Stimulated activated CD4-positive, alpha-beta T cell treated with anti-CD3 and anti-CD28 coated beads, TNF-alpha, amount 100 ng/mL, for 4 hours (primary cell): Measurements from ENCODE around the gene CPNE6.

Experiments used
- DNase-seq, 3 experiments: peaks; one replicate each; pipeline ENCODE4 v3.0.0-alpha.2; 2020; ENCODE audit warnings: low read depth in 3 of 3

The CPNE6 gene

DNA sequence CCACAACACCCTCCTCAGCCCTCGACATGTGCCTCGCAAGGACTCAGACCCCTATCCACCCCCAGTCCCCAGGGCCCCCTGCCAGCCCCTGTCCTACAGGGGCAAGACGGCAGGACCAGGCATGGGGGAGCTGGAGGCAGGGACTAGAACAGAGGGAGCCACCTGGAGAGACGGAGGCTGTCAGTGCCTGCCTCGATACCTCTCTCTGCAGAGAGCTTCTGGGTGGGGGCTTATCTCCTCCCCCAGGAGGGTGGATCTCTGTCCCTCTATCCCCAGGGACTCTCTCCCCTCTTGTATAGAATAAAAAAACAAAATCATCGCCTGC lies 2.0 kb upstream of the CPNE6 start:
- DNase-seq = no peak

GRCh38 chr14:24070285-24071143 lies 848 bp upstream of the CPNE6 start:
- no peak for DNase-seq

DNA sequence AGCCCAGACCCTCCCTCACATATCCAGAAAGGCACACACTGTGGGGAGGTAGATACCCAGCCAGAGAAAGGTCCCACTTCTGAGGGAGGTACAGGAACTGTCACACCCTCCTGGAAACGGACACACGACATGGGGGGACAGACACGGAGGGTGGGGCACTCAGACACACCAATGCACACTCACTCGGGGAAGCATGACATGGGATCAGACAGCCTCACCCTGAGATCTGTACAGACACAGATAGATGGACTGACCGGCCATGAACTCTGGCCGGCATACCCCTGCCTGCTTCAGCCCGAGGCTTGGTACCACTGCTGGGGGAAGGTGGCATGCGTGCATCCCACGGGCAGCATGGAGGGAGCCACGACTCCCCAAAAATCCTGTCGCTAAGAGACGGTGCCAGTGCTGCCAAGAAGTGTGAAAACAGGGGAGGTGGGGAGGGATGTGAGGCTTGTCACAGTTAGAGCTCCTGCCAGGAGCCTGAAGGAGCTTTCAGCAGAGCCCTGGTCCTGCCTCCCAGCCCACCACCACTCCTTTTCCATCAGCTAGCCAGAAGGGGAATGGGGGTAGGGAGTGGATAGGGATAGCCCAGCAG lies 571 bp downstream of the CPNE6 start:
- DNase-seq = no peak

- no peak for DNase-seq
These were observed 1.1 kb downstream of the CPNE6 start for GRCh38 chr14:24072436-24072835.

GRCh38 chr14:24072881-24073877 lies 1.8 kb downstream of the CPNE6 start:
- no peak for DNase-seq

DNA sequence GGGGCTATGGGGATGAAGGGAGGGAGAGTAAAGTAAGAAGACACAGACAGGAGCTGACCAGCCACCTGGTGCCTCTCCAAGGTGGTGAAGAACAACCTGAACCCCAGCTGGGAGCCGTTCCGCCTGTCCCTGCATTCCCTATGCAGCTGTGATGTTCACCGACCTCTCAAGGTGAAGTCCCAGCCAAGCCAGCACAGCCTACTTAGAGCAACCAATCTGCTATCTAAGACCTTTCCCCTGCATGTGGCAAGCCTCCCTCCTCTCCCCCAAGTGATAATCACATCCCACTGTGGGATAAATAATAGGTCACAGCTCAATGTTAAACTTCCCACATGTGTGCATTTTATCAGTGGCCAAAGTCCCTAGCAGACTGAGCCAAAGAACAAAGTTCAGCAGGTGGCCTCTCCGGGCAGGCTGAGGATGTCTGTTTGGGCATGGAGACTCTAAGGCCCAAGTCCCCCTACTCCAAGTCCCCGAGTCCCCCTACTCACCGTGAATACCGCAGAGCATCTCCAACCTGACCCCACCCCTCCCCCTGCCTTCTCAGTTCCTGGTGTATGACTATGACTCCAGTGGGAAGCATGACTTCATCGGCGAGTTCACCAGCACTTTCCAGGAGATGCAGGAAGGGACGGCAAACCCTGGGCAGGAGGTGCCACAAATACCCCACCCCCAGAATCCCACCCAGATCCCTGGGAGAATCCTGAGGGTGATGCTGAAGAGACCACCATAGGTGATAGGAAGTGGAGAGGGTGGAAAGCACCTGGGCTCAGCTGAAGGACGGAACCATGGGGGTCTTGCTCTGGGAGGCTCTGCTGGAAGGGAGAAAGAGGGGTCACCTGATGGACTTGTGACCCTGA lies 3.5 kb downstream of the CPNE6 start:
- no peak for DNase-seq

DNA sequence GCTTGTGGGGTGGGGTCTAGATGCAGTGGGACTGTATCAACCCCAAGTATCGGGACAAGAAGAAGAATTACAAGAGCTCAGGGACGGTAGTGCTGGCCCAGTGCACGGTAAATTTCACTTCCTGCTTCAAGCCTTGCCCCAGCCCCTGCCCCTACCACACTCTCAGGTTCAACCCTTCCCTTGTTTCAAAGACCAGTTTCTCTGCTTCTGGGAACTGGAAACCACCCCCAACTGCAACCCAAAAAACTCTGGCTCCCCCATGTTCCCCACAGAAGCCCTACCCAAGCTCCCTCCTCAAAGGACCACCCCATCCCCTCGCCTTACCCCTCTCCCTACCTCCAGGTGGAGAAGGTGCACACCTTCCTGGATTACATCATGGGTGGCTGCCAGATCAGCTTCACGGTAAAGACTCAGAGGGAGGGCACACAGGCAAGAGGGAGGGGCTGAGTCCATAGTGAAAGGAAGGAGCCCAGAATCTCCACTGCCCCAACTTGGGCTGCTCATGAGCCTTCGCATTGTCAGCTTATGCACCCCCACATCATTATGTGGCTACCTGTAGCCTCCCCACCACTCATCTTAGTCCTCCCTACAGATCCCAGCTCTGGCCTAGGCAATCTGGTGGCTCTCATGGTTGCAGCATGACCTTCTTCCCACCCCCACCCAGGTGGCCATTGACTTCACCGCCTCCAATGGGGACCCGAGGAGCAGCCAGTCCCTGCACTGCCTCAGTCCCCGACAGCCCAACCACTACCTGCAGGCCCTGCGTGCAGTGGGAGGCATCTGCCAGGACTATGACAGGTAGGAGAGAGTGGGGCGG lies 4.3 kb downstream of the CPNE6 start:
- no peak for DNase-seq

DNA sequence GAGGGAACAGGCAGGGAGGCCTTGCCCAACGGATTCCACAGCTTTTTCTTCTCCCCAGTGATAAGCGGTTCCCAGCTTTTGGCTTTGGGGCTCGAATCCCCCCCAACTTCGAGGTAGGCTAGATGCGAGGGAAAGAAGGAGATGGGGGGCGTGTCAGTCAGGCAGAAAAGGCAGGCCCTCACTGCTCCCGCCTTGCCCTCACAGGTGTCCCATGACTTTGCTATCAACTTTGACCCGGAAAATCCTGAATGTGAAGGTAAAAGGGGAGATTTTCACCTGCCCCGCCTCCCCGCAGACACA lies 4.9 kb downstream of the CPNE6 start:
- no peak for DNase-seq

- no peak for DNase-seq
These were observed 5.7 kb downstream of the CPNE6 start for GRCh38 chr14:24077086-24077485.

DNA sequence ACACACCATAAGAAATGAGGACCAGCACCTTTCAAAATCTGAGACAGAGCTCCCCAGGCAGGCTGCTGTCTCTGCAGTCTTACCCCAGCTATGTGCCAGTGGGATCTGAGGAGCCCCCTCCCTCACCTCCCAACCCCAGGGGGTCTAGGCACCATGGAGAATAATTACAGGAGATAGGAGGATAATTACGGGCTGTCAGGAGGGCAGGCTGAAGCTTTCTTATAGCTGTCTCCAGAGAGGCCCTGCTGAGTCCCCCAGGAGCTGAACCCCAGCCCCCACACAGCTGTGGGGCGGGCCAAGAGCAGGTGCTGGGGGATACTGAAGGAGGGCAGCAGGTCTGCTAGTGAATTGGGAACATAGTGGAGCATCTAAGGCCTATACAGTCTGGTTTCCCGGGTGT lies 6.8 kb downstream of the CPNE6 start:
- DNase-seq = no peak

DNA sequence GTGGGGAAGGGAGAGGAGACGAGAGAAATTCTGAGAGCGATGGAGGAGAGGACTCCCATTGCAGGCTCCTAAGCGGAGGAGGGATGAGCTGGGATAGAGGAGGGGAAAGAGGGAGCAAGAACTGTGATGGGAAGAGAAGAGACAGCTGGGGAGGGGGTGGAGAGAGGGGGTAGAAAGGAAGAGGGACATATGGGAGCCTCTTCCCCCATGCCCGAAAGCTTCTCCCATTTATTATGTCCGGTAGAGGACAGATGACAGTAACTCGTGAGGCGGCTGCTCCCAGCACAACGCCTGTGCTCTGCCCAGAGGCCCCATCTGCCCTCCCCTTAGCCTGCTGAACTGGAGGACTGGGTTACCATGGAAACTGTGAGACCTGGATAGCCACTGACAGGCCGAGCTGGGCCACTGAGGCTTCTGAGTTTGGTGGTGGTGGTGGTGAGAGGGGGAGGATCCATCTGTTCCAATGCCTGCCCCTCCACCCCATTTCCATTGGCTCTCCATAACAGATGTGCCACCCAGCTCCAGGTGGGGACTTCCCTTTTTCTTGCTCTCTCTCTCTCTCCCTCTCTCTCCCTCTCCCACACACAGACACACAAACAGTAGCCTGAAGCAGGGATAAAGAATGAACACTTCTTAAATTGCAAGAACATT lies 8.3 kb downstream of the CPNE6 start:
- no peak for DNase-seq

- no peak for DNase-seq
These were observed 8.8 kb downstream of the CPNE6 start for GRCh38 chr14:24080142-24080530.

- peak; percentile 34 to 55 (median 43) for DNase-seq
These were observed 9.8 kb downstream of the CPNE6 start for GRCh38 chr14:24080888-24081738.

- no peak for DNase-seq
These were observed 10.4 kb downstream of the CPNE6 start for GRCh38 chr14:24081739-24082211.

DNA sequence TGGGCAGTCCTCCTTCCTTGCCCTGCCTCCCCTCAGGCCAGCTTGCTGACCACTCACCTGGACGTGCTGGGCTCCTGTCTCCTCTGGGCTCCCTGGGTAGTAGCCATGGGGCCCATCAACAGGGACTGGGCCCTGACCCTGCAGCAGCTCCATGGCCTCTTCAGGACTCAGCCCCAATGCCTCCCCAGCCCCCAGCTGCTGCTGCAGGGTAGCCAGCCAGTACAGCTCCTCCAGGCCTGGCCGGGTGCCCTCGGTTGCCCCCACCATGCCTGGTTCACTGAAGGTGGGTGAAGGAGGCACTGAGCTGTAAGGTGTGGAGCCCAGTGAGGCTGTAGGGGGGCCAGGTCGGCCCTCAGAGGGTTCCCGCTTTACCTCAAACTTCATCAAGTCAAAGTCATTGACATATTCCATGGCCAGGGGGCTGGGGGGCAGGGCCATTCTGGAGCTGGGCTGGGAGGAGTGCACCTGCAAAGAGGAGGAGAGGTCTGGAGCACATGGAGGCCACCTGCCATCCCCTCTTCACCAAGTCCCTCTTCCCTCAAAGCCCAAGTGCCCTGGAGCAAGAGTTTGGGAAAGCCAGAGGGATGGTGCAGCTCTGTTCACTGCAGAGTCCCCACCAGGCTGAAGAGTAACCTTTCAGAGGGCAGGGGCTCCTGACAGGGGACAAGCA lies 11.2 kb downstream of the CPNE6 start:
- DNase-seq = no peak

- DNase-seq = no peak
These were observed 12.1 kb downstream of the CPNE6 start for GRCh38 chr14:24083462-24083861.

DNA sequence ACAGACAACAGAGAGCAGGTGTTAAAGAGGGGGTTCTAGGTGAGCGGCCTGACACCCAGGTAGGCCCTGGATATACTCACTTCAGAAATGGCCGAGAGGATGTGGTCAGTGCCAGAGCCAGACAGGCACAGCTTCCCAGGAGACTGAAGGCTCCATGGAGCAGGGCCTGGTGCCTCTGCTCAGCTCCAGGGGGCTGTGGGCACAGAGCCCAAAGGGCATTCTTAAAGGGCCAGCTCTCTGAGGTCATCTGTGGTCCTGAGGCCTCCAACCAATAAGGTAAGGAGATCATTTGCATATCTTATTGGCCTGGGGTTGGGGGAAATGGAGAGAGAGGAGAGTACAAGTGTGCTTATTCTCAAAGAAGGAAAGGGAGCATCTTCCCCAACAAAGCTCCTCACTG lies 13.1 kb downstream of the CPNE6 start:
- DNase-seq = no peak

GRCh38 chr14:24085215-24085614 lies 13.9 kb downstream of the CPNE6 start:
- no peak for DNase-seq
